Activated CD8-positive, alpha-beta T cell treated with anti-CD3 and anti-CD28 coated beads for 36 hours (primary cell): ENCODE measurements around the gene DNTTIP2. TPM values are rescaled to one million over a fixed set of nuclear protein-coding genes. Genes with fewer than 3 reads are reported as not detected.
"Not testable (repeated sequence)": the region's sequence is repeated elsewhere in the genome, so short reads cannot be mapped to it uniquely, and the experiment has no call there.

ENCODE experiments used
- ATAC-seq: fragments of 200-7000 bp; cut with Tn5 transposase; one replicate; pipeline ENCODE4 v1.10.0; 2021; ENCODE audit warnings: mild to moderate bottlenecking, moderate library complexity
- CTCF ChIA-PET: fragments of 350-600 bp; sonication (Branson Sonifier 250); formaldehyde crosslinking; loops from one replicate; lab custom pipeline; 2021; ENCODE audit warnings: antibody characterized with exemption; lab: Charles Lee
- POLR2A ChIA-PET: fragments of 350-600 bp; sonication (Branson Sonifier 250); formaldehyde crosslinking; loops from one replicate; lab custom pipeline; 2021; ENCODE audit warnings: antibody characterized with exemption; lab: Charles Lee
- DNase-seq: peaks from one replicate; pipeline ENCODE4 v3.0.0-alpha.2; 2020
- H3K27ac Mint-ChIP-seq: one replicate; pipeline ENCODE4 v1.8.0; 2021; ENCODE audit warnings: mild to moderate bottlenecking, mixed read lengths
- H3K27me3 Mint-ChIP-seq: one replicate; pipeline ENCODE4 v1.8.0; 2021; ENCODE audit warnings: mixed read lengths
- H3K36me3 Mint-ChIP-seq: one replicate; pipeline ENCODE4 v1.8.0; 2021; ENCODE audit warnings: low read depth, mixed read lengths
- H3K4me1 Mint-ChIP-seq: one replicate; pipeline ENCODE4 v1.8.0; 2021; ENCODE audit warnings: low read depth, mixed read lengths
- H3K4me3 Mint-ChIP-seq: one replicate; pipeline ENCODE4 v1.8.0; 2021; ENCODE audit warnings: mild to moderate bottlenecking, moderate library complexity, mixed read lengths
- H3K9me3 Mint-ChIP-seq: one replicate; pipeline ENCODE4 v1.8.0; 2021; ENCODE audit warnings: mixed read lengths
- CTCF ChIP-seq: fragments of 200-600 bp; IDR thresholded peaks from one replicate; pipeline ENCODE4 v1.8.0; 2022; ENCODE audit warnings: antibody characterized with exemption, mild to moderate bottlenecking
- intact Hi-C: fragments of 100-400 bp; cut with micrococcal nuclease; formaldehyde crosslinking; loops from one replicate; pipeline ENCODE4 v1.10.0; 2022
- total RNA-seq, 2 experiments: library from RNA; stranded (reverse); gene quantifications; one replicate each; pipeline ENCODE4 v1.2.3, GENCODE V29; 2021

The DNTTIP2 gene
- total RNA-seq, 2 experiments from 2014 or later, result 81.7 to 82.2 TPM

GRCh38 chr1:93865253-93865652, 13.8 kb downstream of the DNTTIP2 start:
- no peaks in the 10 kb centered on the region for H3K4me1 Mint-ChIP-seq
- H3K27ac Mint-ChIP-seq, result no peak overlapping the region
- no peak for TF ChIP-seq CTCF
- intact Hi-C loops, result no loop called here
- H3K36me3 Mint-ChIP-seq, result peaks cover 26% of the 10 kb centered on the region
- H3K4me3 Mint-ChIP-seq, result no peak overlapping the region
- no peak for DNase-seq
- POLR2A ChIA-PET, result no interaction called here
- CTCF ChIA-PET, result no interaction called here
- no peaks in the 10 kb centered on the region for H3K27me3 Mint-ChIP-seq
- no peak for ATAC-seq
- H3K9me3 Mint-ChIP-seq, result no peaks in the 10 kb centered on the region

GRCh38 chr1:93864175-93864574, 14.8 kb downstream of the DNTTIP2 start:
- no peak for TF ChIP-seq CTCF
- Mint-ChIP-seq H3K27me3 (no peaks in the 10 kb centered on the region), H3K9me3 (no peaks in the 10 kb centered on the region), H3K4me1 (no peaks in the 10 kb centered on the region), H3K27ac (no peak overlapping the region), H3K4me3 (no peak overlapping the region), H3K36me3 (peaks cover 18% of the 10 kb centered on the region)
- ChIA-PET CTCF (no interaction called here), POLR2A (interaction anchor here (0.5 to 0.8 kb wide), 2 partner anchors 13 to 650 kb away, joined by 3 read pairs; no protein-coding TSS in a partner anchor)
- intact Hi-C loops, result no loop called here
- DNase-seq (no peak), ATAC-seq (no peak)

- H3K4me3 Mint-ChIP-seq, H3K27ac Mint-ChIP-seq, H3K27me3 Mint-ChIP-seq, POLR2A ChIA-PET, H3K4me1 Mint-ChIP-seq, ATAC-seq, DNase-seq, CTCF ChIA-PET, H3K9me3 Mint-ChIP-seq, intact Hi-C loops, H3K36me3 Mint-ChIP-seq: not testable (repeated sequence)
Measured at GRCh38 chr1:93857653-93858052, 21.4 kb downstream of the DNTTIP2 start.

GRCh38 chr1:93855983-93856382, 23.0 kb downstream of the DNTTIP2 start:
- POLR2A ChIA-PET, DNase-seq, H3K4me1 Mint-ChIP-seq, H3K27me3 Mint-ChIP-seq, H3K4me3 Mint-ChIP-seq, H3K9me3 Mint-ChIP-seq, intact Hi-C loops, H3K36me3 Mint-ChIP-seq, ATAC-seq, H3K27ac Mint-ChIP-seq: not testable (repeated sequence)
- CTCF ChIA-PET, result interaction anchor here (0.8 to 1.5 kb wide), 2 partner anchors 12 to 226 kb away, joined by 3 to 11 read pairs; no protein-coding TSS in a partner anchor

- no peak overlapping the region for H3K27ac Mint-ChIP-seq
- H3K4me3 Mint-ChIP-seq, result no peak overlapping the region
- intact Hi-C loops, result no loop called here
- ChIA-PET POLR2A (no interaction called here), CTCF (interaction anchor here (0.6 kb wide), 1 partner anchor 550 kb away, joined by 3 read pairs; no protein-coding TSS in a partner anchor)
- no peak for ATAC-seq
- no peaks in the 10 kb centered on the region for H3K36me3 Mint-ChIP-seq
- peaks cover 9% of the 10 kb centered on the region for H3K27me3 Mint-ChIP-seq
- no peaks in the 10 kb centered on the region for H3K9me3 Mint-ChIP-seq
- H3K4me1 Mint-ChIP-seq, result peaks cover 5% of the 10 kb centered on the region
- no peak for TF ChIP-seq CTCF
- no peak for DNase-seq
Measured at GRCh38 chr1:93853940-93854339, 25.1 kb downstream of the DNTTIP2 start.

GRCh38 chr1:93851878-93852277, 27.1 kb downstream of the DNTTIP2 start:
- Mint-ChIP-seq H3K27ac (no peak overlapping the region), H3K9me3 (no peaks in the 10 kb centered on the region), H3K4me1 (peaks cover 5% of the 10 kb centered on the region), H3K36me3 (peaks cover 4% of the 10 kb centered on the region), H3K27me3 (peaks cover 6% of the 10 kb centered on the region), H3K4me3 (no peak overlapping the region)
- DNase-seq, result no peak
- TF ChIP-seq CTCF, result no peak
- no peak for ATAC-seq
- ChIA-PET POLR2A (no interaction called here), CTCF (interaction anchor here (1.2 to 3.6 kb wide), 10 partner anchors 11 to 223 kb away, joined by 3 to 24 read pairs (median 4); no protein-coding TSS in a partner anchor)
- intact Hi-C loops, result no loop called here
